Stomach (tissue), 4 donors: ENCODE measurements around the gene SIRPA.

Source experiments
- EP300 ChIP-seq: sonication (generic); formaldehyde crosslinking; IDR thresholded peaks from one replicate; pipeline ENCODE4 v1.6.1; 2017; ENCODE audit warnings: antibody characterized with exemption
- POLR2A ChIP-seq, 4 donors: fragments of 450-650 bp; IDR thresholded peaks; one replicate each; pipeline ENCODE4 v1.6.1; 2016; ENCODE audit warnings: antibody characterized with exemption in 4 of 4, control low read depth in 2 of 4, mild to moderate bottlenecking in 1 of 4, moderate library complexity in 1 of 4
- POLR2AphosphoS5 ChIP-seq, 3 donors: sonication (generic); formaldehyde crosslinking; IDR thresholded peaks; one replicate each; pipeline ENCODE4 v1.6.1; 2016; ENCODE audit warnings: antibody characterized with exemption in 3 of 3
- TF ChIP-seq, protein P1 (sequence below), 7 experiments: fragments of 450-650 bp in 4 of 7; fragments of 200-600 bp in 3 of 7; sonication (generic) in 3 of 7; IDR thresholded peaks; one replicate each; pipeline ENCODE4 v1.5.1; 2016 to 2019; ENCODE audit warnings: antibody characterized with exemption in 7 of 7, control low read depth in 2 of 7, mild to moderate bottlenecking in 1 of 7

DNA sequence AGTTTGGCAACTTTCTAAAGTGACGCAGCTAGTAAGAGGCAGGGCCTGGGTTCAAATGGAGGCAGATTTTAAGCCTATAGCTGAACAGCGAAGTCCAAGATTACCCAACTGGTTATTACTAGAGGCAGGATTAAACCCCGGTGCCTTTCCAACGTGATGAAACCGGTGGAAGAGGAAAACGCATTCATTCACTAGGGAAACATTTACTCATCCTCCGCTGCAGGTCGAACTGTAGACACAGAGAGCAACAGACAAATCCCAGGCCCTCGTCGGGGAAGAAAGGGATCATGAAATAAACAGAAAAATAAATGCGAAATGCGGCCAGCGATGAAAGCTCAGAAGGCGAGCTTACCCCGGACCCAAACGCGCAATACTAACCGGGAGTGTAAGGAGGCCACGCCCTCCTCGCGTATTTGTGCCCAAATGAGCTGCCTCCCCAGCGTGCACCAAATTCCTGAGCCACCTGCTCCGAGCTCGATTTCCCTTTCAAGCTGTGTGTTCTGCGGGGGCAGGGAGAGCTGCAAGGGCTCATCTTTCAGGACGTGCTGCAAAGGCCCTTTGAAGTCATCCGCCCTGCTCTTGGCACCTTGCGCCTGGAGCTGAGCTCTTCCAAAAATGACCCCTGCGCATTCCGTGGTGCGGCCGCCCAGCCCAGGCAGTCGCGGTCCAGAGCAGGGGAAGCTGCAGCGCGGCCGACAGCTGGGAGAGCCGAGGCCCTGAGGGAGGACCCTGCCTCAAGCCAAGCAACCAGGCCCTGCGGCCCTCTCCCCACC lies 51.7 kb downstream of the SIRPA start:
- TF ChIP-seq POLR2A (IDR thresholded peaks at IDR 0.05) (no peak), EP300 (no peak), POLR2AphosphoS5 (IDR thresholded peaks at IDR 0.05) (no peak)
- TF ChIP-seq, protein P1, sequence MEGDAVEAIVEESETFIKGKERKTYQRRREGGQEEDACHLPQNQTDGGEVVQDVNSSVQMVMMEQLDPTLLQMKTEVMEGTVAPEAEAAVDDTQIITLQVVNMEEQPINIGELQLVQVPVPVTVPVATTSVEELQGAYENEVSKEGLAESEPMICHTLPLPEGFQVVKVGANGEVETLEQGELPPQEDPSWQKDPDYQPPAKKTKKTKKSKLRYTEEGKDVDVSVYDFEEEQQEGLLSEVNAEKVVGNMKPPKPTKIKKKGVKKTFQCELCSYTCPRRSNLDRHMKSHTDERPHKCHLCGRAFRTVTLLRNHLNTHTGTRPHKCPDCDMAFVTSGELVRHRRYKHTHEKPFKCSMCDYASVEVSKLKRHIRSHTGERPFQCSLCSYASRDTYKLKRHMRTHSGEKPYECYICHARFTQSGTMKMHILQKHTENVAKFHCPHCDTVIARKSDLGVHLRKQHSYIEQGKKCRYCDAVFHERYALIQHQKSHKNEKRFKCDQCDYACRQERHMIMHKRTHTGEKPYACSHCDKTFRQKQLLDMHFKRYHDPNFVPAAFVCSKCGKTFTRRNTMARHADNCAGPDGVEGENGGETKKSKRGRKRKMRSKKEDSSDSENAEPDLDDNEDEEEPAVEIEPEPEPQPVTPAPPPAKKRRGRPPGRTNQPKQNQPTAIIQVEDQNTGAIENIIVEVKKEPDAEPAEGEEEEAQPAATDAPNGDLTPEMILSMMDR (IDR thresholded peaks at IDR 0.05): no peak
